Measurements from ENCODE around the gene MED29. TPM values are rescaled to one million over a fixed set of nuclear protein-coding genes. Genes with fewer than 3 reads are reported as not detected.
A peak's percentile ranks its signal among the peaks of the same experiment; 100 is the strongest.

MED29 gene
- total RNA-seq, 1 experiment from 2014 or later = 32.0 TPM

- DNase-seq (ENCODE audit: low read depth, low spot score) (no peak), ATAC-seq (no peak)
- TF ChIP-seq YY1 (IDR thresholded peaks at IDR 0.05; ENCODE audit: extremely low read depth, insufficient replicate concordance, low read depth, low read length) = no peak
- TF ChIP-seq MAX (IDR thresholded peaks at IDR 0.05) = no peak
- TF ChIP-seq CTCF (IDR thresholded peaks at IDR 0.05 in 2 of 3, conservative IDR thresholded peaks at IDR 0.05 in 1 of 3; ENCODE audit: borderline replicate concordance in 1 of 3, insufficient read depth in 1 of 3, low read depth in 2 of 3, low read length in 2 of 3) = no peak
- no peak for TF ChIP-seq POLR2A (IDR thresholded peaks at IDR 0.05; ENCODE audit: borderline replicate concordance, extremely low read depth, insufficient read depth, insufficient read length)
- no peak for TF ChIP-seq ELF1 (IDR thresholded peaks at IDR 0.05; ENCODE audit: borderline replicate concordance, low read depth)
- TF ChIP-seq CEBPB (IDR thresholded peaks at IDR 0.05; ENCODE audit: low read depth) = no peak
- no peak for TF ChIP-seq EZH2phosphoT487 (IDR thresholded peaks at IDR 0.05; ENCODE audit: borderline replicate concordance)
- TF ChIP-seq RAD21 (IDR thresholded peaks at IDR 0.05; ENCODE audit: low read depth) = no peak
- TF ChIP-seq SIN3A (IDR thresholded peaks at IDR 0.05; ENCODE audit: low read depth) = no peak
- no peak for TF ChIP-seq SRF (IDR thresholded peaks at IDR 0.05; ENCODE audit: low read depth)
- Histone ChIP-seq H3K36me3 (ENCODE audit: control insufficient read depth in 1 of 2, insufficient read depth in 2 of 2, low read length in 2 of 2) (no peaks in the 10 kb centered on the region), H2AFZ (ENCODE audit: low read depth, low read length, poor library complexity, severe bottlenecking) (no peak overlapping the region), H3K9ac (ENCODE audit: low read length) (peak overlapping the region; percentile 97), H3K4me3 (replicated peaks in 1 of 2; ENCODE audit: low read depth in 1 of 2, low read length in 2 of 2) (no peak overlapping the region; a peak in 1 of 4 replicates), H3K9me3 (ENCODE audit: control insufficient read depth in 1 of 2, insufficient read depth in 1 of 2, low read depth in 1 of 2, low read length in 2 of 2) (no peaks in the 10 kb centered on the region), H3K27ac (ENCODE audit: low read depth, low read length) (peak overlapping the region; percentile 99), H3K79me2 (ENCODE audit: insufficient read depth, low read length) (peaks cover 11% of the 10 kb centered on the region; the same call in 1 of the 2 replicates), H4K20me1 (ENCODE audit: insufficient read depth) (no peaks in the 10 kb centered on the region), H3K9me2 (ENCODE audit: insufficient read depth) (no peaks in the 10 kb centered on the region), H3K27me3 (ENCODE audit: insufficient read depth, low read length) (no peaks in the 10 kb centered on the region), H3K4me2 (ENCODE audit: low read length) (peak overlapping the region; percentile 92), H3K4me1 (ENCODE audit: control insufficient read depth in 1 of 2, insufficient read depth in 2 of 2, low read length in 2 of 2) (peaks cover 56 to 92% of the 10 kb centered on the region in 2 experiments)
- CTCF ChIA-PET = no interaction called here
- intact Hi-C loops (cut with micrococcal nuclease) = no loop called here
- POLR2A ChIA-PET = interaction anchor here (1.0 to 3.8 kb wide), 6 partner anchors 8 to 35 kb away, joined by 3 to 26 read pairs (median 6); partner anchors contain the start of genes MED29, PAF1 and RPS16
- RAD21 ChIA-PET (ENCODE audit: low non-redundant PET in 1 of 2, low total read pairs in 2 of 2, uncharacterized antibody in 2 of 2, unreplicated experiment in 2 of 2) = no interaction called here
- no TSS peak for BruUV-seq (replicated peaks)
Measured at GRCh38 chr19:39401070-39401548, 9.9 kb downstream of the MED29 start.
